ENCODE data around the gene SENP5. TPM values are rescaled to one million over a fixed set of nuclear protein-coding genes. Genes with fewer than 3 reads are reported as not detected.

The SENP5 gene
- total and polyA plus RNA-seq, 3 experiments from 2014 or later, result 9.6 to 40.9 (median 39.6) TPM

DNA sequence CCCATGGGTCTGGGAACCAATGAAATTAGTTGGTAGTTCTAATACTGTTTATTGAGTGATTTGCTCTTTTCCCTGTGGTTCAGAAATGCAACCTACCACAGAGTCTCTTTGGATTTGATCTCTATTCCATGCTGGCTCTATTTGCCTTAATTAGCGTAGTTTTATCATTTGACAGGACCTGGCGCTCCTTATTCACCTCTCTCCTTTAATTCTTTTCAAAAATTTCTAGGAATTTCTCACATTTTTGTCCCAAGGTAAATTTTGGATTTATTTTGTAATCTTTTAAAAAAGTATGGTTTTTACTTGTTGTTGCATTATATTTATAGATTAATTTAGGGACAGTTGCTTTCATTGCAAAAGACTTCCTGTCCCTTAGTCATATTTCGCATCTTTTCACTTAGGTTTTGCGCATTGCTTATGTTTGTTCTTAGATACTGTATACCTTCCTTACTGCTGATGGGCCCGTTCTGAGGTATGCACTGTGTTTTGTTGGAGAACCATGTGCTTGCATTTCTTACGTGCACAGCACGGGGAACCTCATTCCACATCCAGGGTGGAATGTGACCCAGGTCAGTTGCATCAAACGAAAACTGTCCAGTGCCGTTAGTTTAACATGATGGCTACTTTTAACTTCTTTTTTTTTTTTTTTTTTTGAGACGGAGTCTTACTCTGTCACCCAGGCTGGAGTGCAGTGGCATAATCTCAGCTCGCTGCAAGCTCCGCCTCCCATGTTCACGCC, 27.0 kb downstream of the SENP5 start:
- no peak overlapping the region for H3K27ac ChIP-seq (ENCODE audit: low read depth, low read length)
- Mint-ChIP-seq H3K27ac (no peak overlapping the region), H3K4me1 (peaks cover 17 to 43% (median 38%) of the 10 kb centered on the region in 3 donors), H3K9me3 (no peaks in the 10 kb centered on the region), H3K4me3 (no peak overlapping the region), H3K27me3 (no peaks in the 10 kb centered on the region), H3K36me3 (peaks cover 0 to 41% (median 4%) of the 10 kb centered on the region in 3 donors)
- CTCF ChIA-PET, result no interaction called here
- POLR2A ChIA-PET, result no interaction called here
- H3K9me3 ChIP-seq (ENCODE audit: low read length), result no peaks in the 10 kb centered on the region
- H3K4me3 ChIP-seq (ENCODE audit: low read length), result no peak overlapping the region
- no peaks in the 10 kb centered on the region for H3K4me1 ChIP-seq (ENCODE audit: insufficient read depth, low read length)
- peaks cover 9% of the 10 kb centered on the region for H3K36me3 ChIP-seq (ENCODE audit: insufficient read depth, low read length)
- H3K27me3 ChIP-seq (ENCODE audit: insufficient read depth, low read length, poor library complexity, severe bottlenecking), result no peaks in the 10 kb centered on the region
- DNase-seq, result no peak

DNA sequence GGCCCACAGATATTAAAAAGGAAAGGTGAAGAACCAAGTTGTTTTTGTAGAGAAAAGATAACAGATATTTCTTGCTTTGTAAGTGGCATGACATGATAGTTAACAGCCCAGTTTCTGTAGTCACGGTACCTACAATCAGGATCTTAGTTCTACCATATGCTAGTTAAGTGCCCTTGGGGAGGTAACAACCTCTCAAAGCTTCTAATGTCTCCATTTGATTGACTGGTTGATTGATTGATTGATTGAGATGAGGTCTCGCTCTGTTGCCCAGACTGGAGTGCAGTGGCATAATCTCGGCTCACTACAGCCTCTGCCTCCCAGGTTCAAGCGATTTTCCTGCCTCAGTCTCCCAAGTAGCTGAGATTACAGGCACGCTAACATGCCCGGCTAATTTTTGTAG, 28.5 kb downstream of the SENP5 start:
- no peak for DNase-seq
- Mint-ChIP-seq H3K36me3 (peaks cover 0 to 44% (median 4%) of the 10 kb centered on the region in 3 donors), H3K9me3 (no peaks in the 10 kb centered on the region), H3K27me3 (no peaks in the 10 kb centered on the region), H3K27ac (peak overlapping the region in 1 of 8 donors; percentile 17), H3K4me1 (peaks cover 10 to 30% (median 23%) of the 10 kb centered on the region in 3 donors), H3K4me3 (no peak overlapping the region)
- H3K36me3 ChIP-seq (ENCODE audit: insufficient read depth, low read length), result peaks cover 7% of the 10 kb centered on the region
- H3K27ac ChIP-seq (ENCODE audit: low read depth, low read length), result no peak overlapping the region
- H3K9me3 ChIP-seq (ENCODE audit: low read length), result no peaks in the 10 kb centered on the region
- H3K27me3 ChIP-seq (ENCODE audit: insufficient read depth, low read length, poor library complexity, severe bottlenecking), result no peaks in the 10 kb centered on the region
- H3K4me3 ChIP-seq (ENCODE audit: low read length), result no peak overlapping the region
- POLR2A ChIA-PET, result no interaction called here
- H3K4me1 ChIP-seq (ENCODE audit: insufficient read depth, low read length), result no peaks in the 10 kb centered on the region
- CTCF ChIA-PET, result no interaction called here

DNA sequence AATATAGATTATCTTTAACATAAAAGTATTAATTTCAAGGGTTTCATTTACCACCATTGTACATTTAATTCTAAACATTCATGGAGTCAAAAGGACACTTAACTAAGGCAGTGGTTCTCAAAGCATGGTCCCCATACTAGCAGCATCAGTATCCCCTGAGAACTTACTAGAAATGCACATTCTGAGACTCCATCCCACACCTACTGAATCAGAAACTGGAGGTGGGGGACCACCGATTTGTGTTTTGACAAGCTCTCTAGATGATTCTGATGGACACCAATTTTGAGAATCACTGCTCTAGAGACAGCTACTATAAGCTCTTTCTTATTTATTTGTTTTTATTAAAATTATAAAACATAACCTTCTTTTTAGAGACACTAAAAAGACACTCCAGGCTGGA, 34.0 kb downstream of the SENP5 start:
- Mint-ChIP-seq H3K4me3 (no peak overlapping the region), H3K27me3 (no peaks in the 10 kb centered on the region), H3K9me3 (no peaks in the 10 kb centered on the region), H3K36me3 (peaks cover 9 to 75% (median 24%) of the 10 kb centered on the region in 3 donors), H3K27ac (no peak overlapping the region), H3K4me1 (peaks cover 0 to 6% (median 5%) of the 10 kb centered on the region in 3 donors)
- H3K36me3 ChIP-seq (ENCODE audit: insufficient read depth, low read length), result peaks cover 21% of the 10 kb centered on the region
- no peaks in the 10 kb centered on the region for H3K27me3 ChIP-seq (ENCODE audit: insufficient read depth, low read length, poor library complexity, severe bottlenecking)
- ChIA-PET POLR2A (no interaction called here), CTCF (no interaction called here)
- no peak overlapping the region for H3K27ac ChIP-seq (ENCODE audit: low read depth, low read length)
- no peaks in the 10 kb centered on the region for H3K4me1 ChIP-seq (ENCODE audit: insufficient read depth, low read length)
- DNase-seq, result no peak
- H3K4me3 ChIP-seq (ENCODE audit: low read length), result no peak overlapping the region
- H3K9me3 ChIP-seq (ENCODE audit: low read length), result no peaks in the 10 kb centered on the region

DNA sequence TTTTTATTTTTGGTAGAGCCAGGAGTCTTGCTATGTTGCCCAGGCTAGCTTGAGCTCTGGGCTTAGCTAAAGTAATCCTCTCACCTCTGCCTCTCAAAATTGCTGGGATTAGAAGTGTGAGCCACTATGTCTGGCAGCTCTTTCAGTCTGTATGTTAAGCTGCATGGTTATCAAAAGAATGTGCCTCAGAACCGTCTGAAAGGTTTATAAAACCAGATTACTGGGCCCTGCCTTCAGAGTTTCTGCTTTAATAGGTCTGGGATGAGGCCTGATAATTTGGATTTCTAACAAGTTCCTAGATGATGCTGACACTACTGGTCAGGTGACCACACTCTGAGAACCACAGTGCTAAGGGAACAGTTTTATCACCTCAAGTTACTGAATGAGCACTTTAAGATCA, 34.6 kb downstream of the SENP5 start:
- Histone ChIP-seq H3K27me3 (ENCODE audit: insufficient read depth, low read length, poor library complexity, severe bottlenecking) (no peaks in the 10 kb centered on the region), H3K4me3 (ENCODE audit: low read length) (no peak overlapping the region), H3K4me1 (ENCODE audit: insufficient read depth, low read length) (no peaks in the 10 kb centered on the region), H3K27ac (ENCODE audit: low read depth, low read length) (no peak overlapping the region), H3K9me3 (ENCODE audit: low read length) (no peaks in the 10 kb centered on the region), H3K36me3 (ENCODE audit: insufficient read depth, low read length) (peaks cover 21% of the 10 kb centered on the region)
- ChIA-PET POLR2A (interaction anchor here (0.6 kb wide), 1 partner anchor 35 kb away, joined by 3 read pairs; no protein-coding TSS in a partner anchor), CTCF (no interaction called here)
- H3K4me3 Mint-ChIP-seq, result no peak overlapping the region
- no peaks in the 10 kb centered on the region for H3K27me3 Mint-ChIP-seq
- no peak overlapping the region for H3K27ac Mint-ChIP-seq
- no peak for DNase-seq
- peaks cover 11 to 78% (median 24%) of the 10 kb centered on the region in 3 donors for H3K36me3 Mint-ChIP-seq
- H3K9me3 Mint-ChIP-seq, result no peaks in the 10 kb centered on the region
- H3K4me1 Mint-ChIP-seq, result peaks cover 0 to 3% (median under 1%) of the 10 kb centered on the region in 3 donors

DNA sequence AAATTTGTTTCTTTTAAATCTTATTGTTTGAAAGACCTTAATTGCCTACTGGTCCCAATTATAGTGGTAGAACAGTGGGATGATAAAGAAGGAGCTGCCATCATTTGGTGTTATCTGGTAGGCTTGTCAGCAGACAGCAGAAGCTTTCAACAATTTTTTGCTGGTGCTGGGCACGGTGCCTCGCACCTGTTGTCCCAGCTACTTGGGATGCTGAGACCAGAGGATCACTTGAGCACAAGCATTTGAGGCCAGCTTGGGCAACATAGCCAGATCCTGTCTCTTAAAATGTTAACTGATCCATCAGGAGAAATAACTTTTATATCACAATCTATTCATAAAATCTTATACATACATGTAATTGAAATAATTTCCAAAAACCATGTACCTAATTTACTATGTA, 36.0 kb downstream of the SENP5 start:
- H3K4me3 Mint-ChIP-seq, result no peak overlapping the region
- no peaks in the 10 kb centered on the region for H3K27me3 ChIP-seq (ENCODE audit: insufficient read depth, low read length, poor library complexity, severe bottlenecking)
- POLR2A ChIA-PET, result no interaction called here
- no peak overlapping the region for H3K4me3 ChIP-seq (ENCODE audit: low read length)
- CTCF ChIA-PET, result interaction anchor here (1.5 kb wide), 1 partner anchor 14 kb away, joined by 5 read pairs; no protein-coding TSS in a partner anchor
- no peaks in the 10 kb centered on the region for H3K4me1 ChIP-seq (ENCODE audit: insufficient read depth, low read length)
- no peak for DNase-seq
- H3K4me1 Mint-ChIP-seq, result no peaks in the 10 kb centered on the region
- no peaks in the 10 kb centered on the region for H3K27me3 Mint-ChIP-seq
- peaks cover 11 to 83% (median 29%) of the 10 kb centered on the region in 3 donors for H3K36me3 Mint-ChIP-seq
- H3K9me3 ChIP-seq (ENCODE audit: low read length), result no peaks in the 10 kb centered on the region
- H3K9me3 Mint-ChIP-seq, result no peaks in the 10 kb centered on the region
- H3K27ac ChIP-seq (ENCODE audit: low read depth, low read length), result no peak overlapping the region
- peaks cover 21% of the 10 kb centered on the region for H3K36me3 ChIP-seq (ENCODE audit: insufficient read depth, low read length)
- peak overlapping the region in 1 of 8 donors; percentile 59 for H3K27ac Mint-ChIP-seq

DNA sequence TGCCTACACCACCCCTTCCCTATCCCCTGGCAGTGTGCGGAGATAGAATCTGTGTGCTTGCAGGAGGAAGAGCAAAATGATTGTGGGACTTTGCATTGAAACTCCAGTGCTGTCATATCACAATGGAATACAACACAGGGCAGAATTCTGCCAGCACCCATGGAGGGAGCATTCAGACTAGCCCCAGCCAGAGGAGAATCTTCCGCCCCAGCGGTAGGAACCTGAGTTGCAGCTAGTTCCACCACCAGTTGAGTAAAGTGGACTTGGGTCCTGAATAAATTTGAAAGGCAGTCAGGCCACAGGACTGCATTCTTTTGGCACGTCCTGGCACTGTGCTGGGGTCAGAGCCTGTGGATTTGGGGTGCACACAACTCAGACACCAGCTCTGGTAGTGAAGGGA, 47.1 kb downstream of the SENP5 start:
- H3K9me3 ChIP-seq (ENCODE audit: low read length), result peaks cover 3% of the 10 kb centered on the region
- ChIA-PET CTCF (no interaction called here), POLR2A (no interaction called here)
- no peak overlapping the region for H3K4me3 ChIP-seq (ENCODE audit: low read length)
- Mint-ChIP-seq H3K27ac (peak overlapping the region in 1 of 8 donors; percentile 12), H3K4me3 (no peak overlapping the region), H3K9me3 (peaks cover 0 to 6% (median 4%) of the 10 kb centered on the region in 5 donors), H3K27me3 (peaks cover 0 to 4% of the 10 kb centered on the region in 2 donors), H3K36me3 (peaks cover 15 to 51% (median 16%) of the 10 kb centered on the region in 3 donors), H3K4me1 (no peaks in the 10 kb centered on the region)
- peaks cover 7% of the 10 kb centered on the region for H3K36me3 ChIP-seq (ENCODE audit: insufficient read depth, low read length)
- H3K4me1 ChIP-seq (ENCODE audit: insufficient read depth, low read length), result no peaks in the 10 kb centered on the region
- H3K27ac ChIP-seq (ENCODE audit: low read depth, low read length), result no peak overlapping the region
- no peak for DNase-seq
- H3K27me3 ChIP-seq (ENCODE audit: insufficient read depth, low read length, poor library complexity, severe bottlenecking), result no peaks in the 10 kb centered on the region

DNA sequence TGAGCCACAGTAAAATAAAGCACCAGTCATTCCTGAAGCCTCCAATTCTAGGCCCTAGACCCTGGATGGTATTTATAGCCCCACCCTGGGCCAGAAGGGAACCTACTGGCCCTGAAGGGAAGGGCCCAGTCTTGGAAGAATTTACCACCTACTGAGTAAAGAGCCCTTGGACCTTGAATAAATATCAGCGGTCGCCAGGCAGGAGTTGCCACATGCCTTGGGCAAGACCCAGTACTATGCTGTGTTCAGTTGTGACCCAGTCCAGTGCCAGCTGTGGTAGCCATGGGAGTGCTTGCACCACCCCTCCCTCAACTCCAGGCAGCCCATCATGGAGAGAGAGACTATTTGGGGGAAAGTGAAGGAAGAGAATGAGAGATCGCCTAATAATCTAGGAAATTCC, 47.7 kb downstream of the SENP5 start:
- Mint-ChIP-seq H3K27me3 (peaks cover 0 to 4% of the 10 kb centered on the region in 2 donors), H3K9me3 (peaks cover 0 to 6% (median 4%) of the 10 kb centered on the region in 5 donors), H3K4me1 (no peaks in the 10 kb centered on the region), H3K36me3 (peaks cover 15 to 49% (median 16%) of the 10 kb centered on the region in 3 donors), H3K27ac (no peak overlapping the region), H3K4me3 (no peak overlapping the region)
- Histone ChIP-seq H3K27me3 (ENCODE audit: insufficient read depth, low read length, poor library complexity, severe bottlenecking) (no peaks in the 10 kb centered on the region), H3K4me1 (ENCODE audit: insufficient read depth, low read length) (no peaks in the 10 kb centered on the region), H3K27ac (ENCODE audit: low read depth, low read length) (no peak overlapping the region), H3K36me3 (ENCODE audit: insufficient read depth, low read length) (peaks cover 7% of the 10 kb centered on the region), H3K9me3 (ENCODE audit: low read length) (peaks cover 3% of the 10 kb centered on the region), H3K4me3 (ENCODE audit: low read length) (no peak overlapping the region)
- ChIA-PET CTCF (no interaction called here), POLR2A (no interaction called here)
- DNase-seq, result no peak

DNA sequence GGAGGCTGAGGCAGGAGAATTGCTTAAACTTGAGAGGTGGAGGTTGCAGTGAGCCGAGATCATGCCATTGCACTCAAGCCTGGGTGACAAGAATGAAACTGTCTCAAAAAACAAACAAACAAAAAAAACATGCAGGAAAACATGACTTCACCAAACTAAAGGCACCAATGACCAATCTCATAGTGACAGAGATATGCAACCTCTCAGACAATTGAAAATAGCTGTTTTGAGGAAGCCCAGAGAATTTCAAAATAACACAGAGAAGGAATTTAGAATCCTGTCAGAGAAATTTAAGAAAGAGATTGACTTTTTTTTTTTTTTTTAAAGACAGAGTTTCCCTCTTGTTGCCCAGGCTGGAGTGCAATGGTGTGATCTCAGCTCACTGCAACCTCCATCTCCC, 48.5 kb downstream of the SENP5 start:
- Histone ChIP-seq H3K4me3 (ENCODE audit: low read length) (no peak overlapping the region), H3K9me3 (ENCODE audit: low read length) (peaks cover 3% of the 10 kb centered on the region), H3K36me3 (ENCODE audit: insufficient read depth, low read length) (peaks cover 7% of the 10 kb centered on the region), H3K27me3 (ENCODE audit: insufficient read depth, low read length, poor library complexity, severe bottlenecking) (no peaks in the 10 kb centered on the region), H3K4me1 (ENCODE audit: insufficient read depth, low read length) (no peaks in the 10 kb centered on the region), H3K27ac (ENCODE audit: low read depth, low read length) (no peak overlapping the region)
- H3K4me3 Mint-ChIP-seq, result no peak overlapping the region
- ChIA-PET POLR2A (interaction anchor here (0.7 kb wide), 1 partner anchor 288 kb away, joined by 6 read pairs; no protein-coding TSS in a partner anchor), CTCF (no interaction called here)
- H3K9me3 Mint-ChIP-seq, result peaks cover 0 to 6% (median 4%) of the 10 kb centered on the region in 5 donors
- peaks cover 13 to 48% (median 15%) of the 10 kb centered on the region in 3 donors for H3K36me3 Mint-ChIP-seq
- no peaks in the 10 kb centered on the region for H3K4me1 Mint-ChIP-seq
- no peak for DNase-seq
- no peak overlapping the region for H3K27ac Mint-ChIP-seq
- peaks cover 0 to 4% of the 10 kb centered on the region in 2 donors for H3K27me3 Mint-ChIP-seq

Measured in CD8-positive, alpha-beta memory T cell (primary cell).